IPS DF 6.9 (cell line): ENCODE results near the gene SGPL1.
"Not testable (repeated sequence)": the region's sequence is repeated elsewhere in the genome, so short reads cannot be mapped to it uniquely, and the experiment has no call there.

ENCODE experiments used
- DNase-seq: peaks from one replicate; pipeline ENCODE4 v3.0.0-alpha.2; 2013; ENCODE audit warnings: low read depth, low spot score
- H3K27ac ChIP-seq: one replicate; pipeline ENCODE4 v1.5.1; 2013; ENCODE audit warnings: low read length, control low read depth
- H3K27me3 ChIP-seq: 2 replicates; pipeline ENCODE4 v1.6.1; 2013; ENCODE audit warnings: mild to moderate bottlenecking, low read length; ENCODE audit not compliant: control insufficient read depth, insufficient read depth
- H3K36me3 ChIP-seq: 2 replicates; pipeline ENCODE4 v1.6.1; 2013; ENCODE audit warnings: low read length; ENCODE audit not compliant: control insufficient read depth, insufficient read depth
- H3K4me1 ChIP-seq: 2 replicates; pipeline ENCODE4 v1.6.1; 2013; ENCODE audit warnings: low read length; ENCODE audit not compliant: control insufficient read depth, insufficient read depth
- H3K4me3 ChIP-seq: 2 replicates; pipeline ENCODE4 v1.5.1; 2013; ENCODE audit warnings: mild to moderate bottlenecking, low read length
- H3K9me3 ChIP-seq: 2 replicates; pipeline ENCODE4 v1.6.1; 2013; ENCODE audit warnings: low read length, inconsistent platforms; ENCODE audit not compliant: control insufficient read depth, insufficient read depth
- WGBS: extraction: QIAGEN DNeasy Blood & Tissue Kit; methylation state at CpG from one replicate; pipeline ENCODE4 v1.1.7; 2013; ENCODE audit warnings: mixed read lengths, missing lambda C conversion rate; ENCODE audit not compliant: insufficient read length, insufficient coverage; 5-methylcytosine and 5-hydroxymethylcytosine counted together

Gene SGPL1

GRCh38 chr10:70913191-70913892 is 97.6 kb downstream of the SGPL1 start:
- no CpG with 5 or more reads among the region's 6 CpGs for WGBS
- no peak overlapping the region for H3K4me3 ChIP-seq
- DNase-seq = no peak
- H3K27ac ChIP-seq = no peak overlapping the region
- peaks cover 2% of the 10 kb centered on the region; the same call in 1 of the 2 replicates for H3K36me3 ChIP-seq
- H3K4me1 ChIP-seq = no peaks in the 10 kb centered on the region; the same call in 1 of the 2 replicates
- H3K27me3 ChIP-seq = no peaks in the 10 kb centered on the region
- H3K9me3 ChIP-seq = no peaks in the 10 kb centered on the region

GRCh38 chr10:70913893-70914240 is 98.1 kb downstream of the SGPL1 start:
- H3K9me3 ChIP-seq = no peaks in the 10 kb centered on the region
- H3K36me3 ChIP-seq = peaks cover 2% of the 10 kb centered on the region; the same call in 1 of the 2 replicates
- H3K4me3 ChIP-seq = no peak overlapping the region
- H3K4me1 ChIP-seq = no peaks in the 10 kb centered on the region; the same call in 1 of the 2 replicates
- DNase-seq = no peak
- no peaks in the 10 kb centered on the region for H3K27me3 ChIP-seq
- H3K27ac ChIP-seq = no peak overlapping the region
- no CpG with 5 or more reads among the region's 3 CpGs for WGBS

GRCh38 chr10:70914316-70914864 is 98.6 kb downstream of the SGPL1 start:
- H3K27me3 ChIP-seq = no peaks in the 10 kb centered on the region
- no CpG with 5 or more reads among the region's 10 CpGs for WGBS

GRCh38 chr10:70915206-70915605 is 99.5 kb downstream of the SGPL1 start:
- H3K27me3 ChIP-seq = no peaks in the 10 kb centered on the region
- H3K9me3 ChIP-seq = no peaks in the 10 kb centered on the region

More at GRCh38 chr10:70914316-70914864, 98.6 kb downstream of the SGPL1 start:
- Histone ChIP-seq H3K9me3 (no peaks in the 10 kb centered on the region), H3K27ac (no peak overlapping the region), H3K36me3 (peaks cover 2% of the 10 kb centered on the region; the same call in 1 of the 2 replicates), H3K4me1 (no peaks in the 10 kb centered on the region; the same call in 1 of the 2 replicates), H3K4me3 (no peak overlapping the region)
- no peak for DNase-seq

GRCh38 chr10:70915806-70916205 is 100.1 kb downstream of the SGPL1 start:
- DNase-seq = no peak
- H3K27me3 ChIP-seq = no peaks in the 10 kb centered on the region
- no peaks in the 10 kb centered on the region for H3K36me3 ChIP-seq
- H3K9me3 ChIP-seq = no peaks in the 10 kb centered on the region
- no peak overlapping the region for H3K4me3 ChIP-seq
- no peak overlapping the region for H3K27ac ChIP-seq
- H3K4me1 ChIP-seq = no peaks in the 10 kb centered on the region; the same call in 1 of the 2 replicates
- WGBS = no CpG with 5 or more reads among the region's 9 CpGs

More at GRCh38 chr10:70915206-70915605, 99.5 kb downstream of the SGPL1 start:
- no peak for DNase-seq
- no peak overlapping the region for H3K27ac ChIP-seq
- WGBS = no CpG with 5 or more reads among the region's 5 CpGs
- no peaks in the 10 kb centered on the region; the same call in 1 of the 2 replicates for H3K4me1 ChIP-seq
- no peak overlapping the region; the same call in 1 of the 2 replicates for H3K4me3 ChIP-seq
- no peaks in the 10 kb centered on the region for H3K36me3 ChIP-seq

GRCh38 chr10:70916241-70916640 is 100.5 kb downstream of the SGPL1 start:
- Histone ChIP-seq H3K27me3 (no peaks in the 10 kb centered on the region), H3K36me3 (no peaks in the 10 kb centered on the region), H3K9me3 (no peaks in the 10 kb centered on the region), H3K27ac (no peak overlapping the region), H3K4me1 (no peaks in the 10 kb centered on the region), H3K4me3 (no peak overlapping the region)
- WGBS = no CpG with 5 or more reads among the region's 6 CpGs
- no peak for DNase-seq

- WGBS = no CpG with 5 or more reads among the region's 5 CpGs
- no peak for DNase-seq
- no peaks in the 10 kb centered on the region for H3K27me3 ChIP-seq
Measured at GRCh38 chr10:70917226-70917625, 101.5 kb downstream of the SGPL1 start.

GRCh38 chr10:70917635-70918034 is 101.9 kb downstream of the SGPL1 start:
- no peak for DNase-seq

More at GRCh38 chr10:70917226-70917625, 101.5 kb downstream of the SGPL1 start:
- H3K4me3 ChIP-seq = no peak overlapping the region
- no peak overlapping the region for H3K27ac ChIP-seq
- no peaks in the 10 kb centered on the region for H3K36me3 ChIP-seq
- H3K4me1 ChIP-seq = no peaks in the 10 kb centered on the region
- no peaks in the 10 kb centered on the region for H3K9me3 ChIP-seq

GRCh38 chr10:70918851-70919530 is 103.2 kb downstream of the SGPL1 start:
- no peaks in the 10 kb centered on the region for H3K4me1 ChIP-seq

More at GRCh38 chr10:70917635-70918034, 101.9 kb downstream of the SGPL1 start:
- Histone ChIP-seq H3K36me3 (no peaks in the 10 kb centered on the region), H3K4me3 (no peak overlapping the region), H3K27ac (no peak overlapping the region), H3K4me1 (no peaks in the 10 kb centered on the region), H3K27me3 (no peaks in the 10 kb centered on the region), H3K9me3 (no peaks in the 10 kb centered on the region)
- no CpG with 5 or more reads among the region's 10 CpGs for WGBS

GRCh38 chr10:70919906-70920305 is 104.2 kb downstream of the SGPL1 start:
- not testable (repeated sequence) for H3K27me3 ChIP-seq, H3K4me1 ChIP-seq, H3K36me3 ChIP-seq, H3K4me3 ChIP-seq, H3K27ac ChIP-seq, H3K9me3 ChIP-seq, DNase-seq
- WGBS = no CpG with 5 or more reads among the region's 10 CpGs

More at GRCh38 chr10:70918851-70919530, 103.2 kb downstream of the SGPL1 start:
- WGBS = no CpG with 5 or more reads among the region's 22 CpGs
- no peak overlapping the region for H3K27ac ChIP-seq
- DNase-seq = no peak
- H3K36me3 ChIP-seq = no peaks in the 10 kb centered on the region
- H3K27me3 ChIP-seq = no peaks in the 10 kb centered on the region
- no peaks in the 10 kb centered on the region for H3K9me3 ChIP-seq
- no peak overlapping the region for H3K4me3 ChIP-seq
